Astrocyte of the hippocampus (primary cell): Measurements from ENCODE around the gene UFSP1.
"Not testable (repeated sequence)": the region's sequence is repeated elsewhere in the genome, so short reads cannot be mapped to it uniquely, and the experiment has no call there.

Source experiments
- DNase-seq: peaks from one replicate; pipeline ENCODE4 v3.0.0; 2011; ENCODE audit warnings: low read depth, low spot score

Gene UFSP1

GRCh38 chr7:100888988-100889750, at the start of gene UFSP1:
UFSP1 (minus strand) TSS chr7:100889715; CDS start chr7:100889271, 444 bp downstream.
- no peak for DNase-seq

- DNase-seq, result not testable (repeated sequence)
Observed at GRCh38 chr7:100936167-100936566, 46.7 kb upstream of the UFSP1 start.

- not testable (repeated sequence) for DNase-seq
Observed at GRCh38 chr7:100935381-100935780, 45.9 kb upstream of the UFSP1 start.

- no peak for DNase-seq
Observed at GRCh38 chr7:100933734-100934133, 44.2 kb upstream of the UFSP1 start.

- no peak for DNase-seq
Observed at GRCh38 chr7:100929808-100930174, 40.3 kb upstream of the UFSP1 start.

- DNase-seq, result not testable (repeated sequence)
Observed at GRCh38 chr7:100923616-100924015, 34.1 kb upstream of the UFSP1 start.

- DNase-seq, result no peak
Observed at GRCh38 chr7:100921039-100921438, 31.5 kb upstream of the UFSP1 start.

GRCh38 chr7:100919779-100920437, 30.4 kb upstream of the UFSP1 start:
- DNase-seq, result not testable (repeated sequence)

GRCh38 chr7:100919335-100919734, 29.8 kb upstream of the UFSP1 start:
- DNase-seq, result not testable (repeated sequence)

- DNase-seq, result no peak
Observed at GRCh38 chr7:100914879-100915447, 25.4 kb upstream of the UFSP1 start.

GRCh38 chr7:100914208-100914878, 24.8 kb upstream of the UFSP1 start:
- DNase-seq, result no peak

GRCh38 chr7:100911484-100911883, 22.0 kb upstream of the UFSP1 start:
- no peak for DNase-seq

- DNase-seq, result not testable (repeated sequence)
Observed at GRCh38 chr7:100910443-100910842, 20.9 kb upstream of the UFSP1 start.

GRCh38 chr7:100908512-100908911, 19.0 kb upstream of the UFSP1 start:
- DNase-seq, result no peak

- no peak for DNase-seq
Observed at GRCh38 chr7:100902638-100903037, 13.1 kb upstream of the UFSP1 start.

GRCh38 chr7:100901921-100902332, 12.4 kb upstream of the UFSP1 start:
- DNase-seq, result no peak

- DNase-seq, result no peak
Observed at GRCh38 chr7:100900978-100901377, 11.5 kb upstream of the UFSP1 start.

GRCh38 chr7:100899432-100899831, 9.9 kb upstream of the UFSP1 start:
- DNase-seq, result no peak

- no peak for DNase-seq
Observed at GRCh38 chr7:100897772-100898454, 8.4 kb upstream of the UFSP1 start.

GRCh38 chr7:100896732-100897608, 7.5 kb upstream of the UFSP1 start:
- peak; percentile 60 for DNase-seq
